GM19468 (cell line): ENCODE results near the gene FAM240B.

Experiments
- ATAC-seq: cut with Tn5 transposase; IDR thresholded peaks from one replicate; pipeline ENCODE4 v1.9.1; 2021; ENCODE audit warnings: mild to moderate bottlenecking, moderate library complexity, moderate number of reproducible peaks; ENCODE audit not compliant: unreplicated experiment; ENCODE audit errors: extremely low read depth

FAM240B gene

GRCh38 chr9:38720083-38720745 lies at the start of gene FAM240B:
FAM240B (minus strand) TSS chr9:38720133; CDS start chr9:38703999, 16,134 bp downstream.
- ATAC-seq, result no peak

GRCh38 chr9:38768351-38768761 lies 48.4 kb upstream of the FAM240B start:
- no peak for ATAC-seq

- no peak for ATAC-seq
These were observed 45.2 kb upstream of the FAM240B start for GRCh38 chr9:38765101-38765500.

GRCh38 chr9:38761999-38762398 lies 42.1 kb upstream of the FAM240B start:
- no peak for ATAC-seq

- no peak for ATAC-seq
These were observed 41.4 kb upstream of the FAM240B start for GRCh38 chr9:38761339-38761738.

GRCh38 chr9:38756702-38757101 lies 36.8 kb upstream of the FAM240B start:
- no peak for ATAC-seq

GRCh38 chr9:38747941-38748340 lies 28.0 kb upstream of the FAM240B start:
- ATAC-seq, result no peak

- no peak for ATAC-seq
These were observed 27.1 kb upstream of the FAM240B start for GRCh38 chr9:38747067-38747466.

DNA sequence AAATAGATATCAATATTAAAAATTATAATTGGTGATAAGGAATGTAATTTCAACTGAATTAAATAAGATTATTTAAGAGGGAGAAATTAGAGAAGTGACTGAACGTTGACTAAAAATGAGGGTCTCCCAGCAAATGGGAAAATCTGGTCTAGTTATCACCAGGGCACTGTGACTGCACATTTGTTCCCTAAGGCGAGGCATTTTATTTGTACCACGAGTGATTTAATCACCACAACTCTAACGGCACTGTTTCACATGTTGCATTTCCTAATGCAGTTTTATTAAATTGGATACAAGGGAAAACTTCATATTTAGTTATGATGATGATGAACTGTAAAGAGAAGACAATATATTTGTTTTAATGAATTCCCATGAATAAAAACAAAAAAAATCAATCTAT lies 26.4 kb upstream of the FAM240B start:
- no peak for ATAC-seq

GRCh38 chr9:38744484-38744883 lies 24.6 kb upstream of the FAM240B start:
- no peak for ATAC-seq

GRCh38 chr9:38737246-38737645 lies 17.3 kb upstream of the FAM240B start:
- no peak for ATAC-seq

GRCh38 chr9:38734831-38735230 lies 14.9 kb upstream of the FAM240B start:
- ATAC-seq, result no peak

DNA sequence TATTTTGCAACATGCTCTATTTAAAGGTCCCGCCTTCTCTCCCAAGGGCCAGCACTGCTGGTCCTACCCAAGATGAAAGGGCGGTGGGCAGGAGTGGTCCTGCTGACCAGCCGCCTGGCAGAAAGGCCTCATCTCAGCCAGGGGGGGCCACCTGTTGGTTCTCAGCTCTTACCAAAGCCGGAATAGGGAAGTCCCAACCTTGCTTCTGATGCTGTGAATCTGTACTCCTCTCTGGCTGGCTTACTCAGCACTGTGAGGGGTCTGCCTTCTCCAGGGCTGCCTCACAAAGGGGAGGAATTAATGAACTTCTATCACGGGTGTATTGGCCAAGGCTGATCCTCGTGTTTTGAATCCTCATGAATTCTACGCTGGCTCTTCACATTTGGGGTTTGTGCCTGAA lies 13.6 kb upstream of the FAM240B start:
- ATAC-seq, result no peak

DNA sequence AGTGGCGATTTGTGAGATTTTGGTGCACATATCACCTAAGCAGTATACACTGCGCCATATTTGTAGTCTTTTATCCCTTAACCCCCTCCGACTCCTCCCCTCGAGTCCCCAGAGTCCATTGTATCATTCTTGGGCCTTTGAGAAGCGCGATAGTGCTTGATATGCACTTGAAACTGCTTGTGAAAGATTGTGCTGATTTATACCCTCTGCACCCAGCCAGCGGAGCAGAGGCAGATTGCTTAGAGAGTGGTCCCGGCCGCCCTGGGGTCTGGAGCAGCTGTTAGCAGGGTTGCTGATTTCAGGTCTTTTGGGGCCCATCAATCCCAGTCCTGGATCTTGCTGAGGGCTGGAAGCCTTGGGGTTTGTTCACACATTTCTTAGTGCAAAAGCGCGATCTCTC lies 13.0 kb upstream of the FAM240B start:
- ATAC-seq, result no peak

DNA sequence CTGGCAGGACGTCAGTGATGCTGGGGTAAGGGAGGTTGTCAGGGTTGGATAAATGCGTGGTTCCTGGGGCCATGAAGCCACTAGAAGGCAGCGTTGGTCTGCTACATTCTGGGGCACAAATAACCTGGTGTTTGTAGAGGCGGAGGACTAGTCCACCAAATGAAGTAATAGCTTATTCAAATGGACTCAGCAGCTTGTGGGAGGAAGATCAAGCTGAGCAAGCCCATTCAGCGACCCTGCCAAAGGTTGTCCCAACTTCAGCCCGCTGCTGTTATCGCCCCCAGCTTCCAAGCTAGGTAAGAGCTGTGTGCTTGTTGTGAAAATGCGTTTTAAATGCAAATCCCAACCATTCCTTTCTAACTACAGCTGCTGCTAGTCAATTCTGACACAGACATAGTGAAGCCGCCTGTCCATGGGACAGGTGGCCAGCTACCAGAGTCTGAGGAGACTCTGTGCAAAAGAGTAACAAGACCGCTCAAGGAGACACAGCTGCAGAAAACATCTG lies 7.6 kb upstream of the FAM240B start:
- ATAC-seq, result no peak

- no peak for ATAC-seq
These were observed 4.8 kb upstream of the FAM240B start for GRCh38 chr9:38724754-38725153.

- ATAC-seq, result no peak
These were observed 1.8 kb downstream of the FAM240B start for GRCh38 chr9:38718148-38718547.

DNA sequence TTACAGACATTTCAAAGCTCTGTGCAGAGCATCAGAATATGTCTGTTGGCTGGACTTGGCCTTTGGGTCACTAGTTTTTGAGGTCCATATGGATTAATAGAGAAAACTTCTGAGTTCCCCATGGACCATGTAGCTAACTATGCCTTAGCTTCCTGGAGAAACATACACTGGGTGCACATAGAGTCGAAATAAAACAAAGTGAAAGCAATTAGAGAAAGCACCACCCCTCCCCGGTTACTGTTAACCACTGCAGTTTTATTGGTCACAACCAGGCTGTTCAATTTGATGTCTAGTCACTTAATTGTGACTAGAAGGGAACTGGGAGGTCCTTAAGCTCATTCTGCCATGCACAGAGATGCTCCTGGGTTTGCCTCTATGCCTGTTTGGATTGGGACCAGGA lies 4.2 kb downstream of the FAM240B start:
- ATAC-seq, result no peak

GRCh38 chr9:38713426-38713825 lies 6.5 kb downstream of the FAM240B start:
- ATAC-seq, result no peak

DNA sequence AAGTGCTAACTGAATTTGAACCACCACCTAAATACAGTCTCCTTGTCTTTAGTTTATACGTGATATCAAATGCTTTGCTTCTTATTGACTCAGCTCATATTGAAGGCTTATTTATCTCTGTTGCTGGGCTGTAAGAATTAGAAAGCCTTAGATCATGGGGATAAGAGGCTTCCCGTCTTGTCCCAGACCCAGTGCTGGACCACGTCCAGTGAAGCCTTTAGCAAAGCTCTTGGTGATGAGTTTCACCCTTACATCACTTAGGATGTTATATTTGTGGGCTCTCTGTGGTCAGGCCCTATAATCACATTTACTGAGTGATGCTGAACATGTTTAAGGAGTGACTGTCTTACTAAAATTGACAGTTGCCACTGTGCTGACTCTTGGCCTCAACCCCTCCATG lies 11.2 kb downstream of the FAM240B start:
- ATAC-seq, result no peak

DNA sequence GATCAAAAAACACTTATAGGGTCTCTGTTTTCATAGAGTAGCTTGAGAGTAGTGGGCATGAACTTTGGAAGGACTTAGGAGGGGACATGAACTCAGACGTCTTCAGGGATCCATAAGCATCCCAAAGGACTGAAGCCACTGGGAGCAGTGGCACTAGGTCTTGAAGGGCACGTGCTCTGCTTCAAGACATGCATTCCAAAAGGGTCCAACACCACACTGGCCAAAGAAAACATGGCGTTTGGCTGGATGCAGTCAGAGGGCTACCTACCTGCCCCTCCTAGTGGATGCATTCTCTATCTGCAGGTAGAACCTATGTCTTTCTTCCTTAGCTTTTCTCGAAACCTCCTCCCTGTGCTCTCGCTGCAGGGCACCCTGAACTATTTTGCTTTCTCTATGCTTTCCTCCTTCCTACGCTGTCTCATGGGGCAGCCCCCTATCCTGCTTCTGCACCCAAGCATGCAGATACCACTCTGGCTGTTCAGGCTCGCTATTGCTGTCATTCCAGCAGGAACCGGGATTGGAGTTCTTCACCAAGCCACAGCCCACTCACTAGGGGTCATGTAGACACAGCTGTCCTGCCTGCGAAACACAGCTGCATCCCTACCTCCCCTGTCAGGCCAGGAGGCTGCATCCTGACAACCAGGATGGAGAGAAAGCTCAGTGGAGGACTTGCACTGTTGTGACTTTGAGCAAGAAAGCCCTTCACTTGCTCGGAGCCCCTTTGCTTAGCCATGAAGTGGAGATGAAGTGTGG lies 11.9 kb downstream of the FAM240B start:
- ATAC-seq, result no peak

DNA sequence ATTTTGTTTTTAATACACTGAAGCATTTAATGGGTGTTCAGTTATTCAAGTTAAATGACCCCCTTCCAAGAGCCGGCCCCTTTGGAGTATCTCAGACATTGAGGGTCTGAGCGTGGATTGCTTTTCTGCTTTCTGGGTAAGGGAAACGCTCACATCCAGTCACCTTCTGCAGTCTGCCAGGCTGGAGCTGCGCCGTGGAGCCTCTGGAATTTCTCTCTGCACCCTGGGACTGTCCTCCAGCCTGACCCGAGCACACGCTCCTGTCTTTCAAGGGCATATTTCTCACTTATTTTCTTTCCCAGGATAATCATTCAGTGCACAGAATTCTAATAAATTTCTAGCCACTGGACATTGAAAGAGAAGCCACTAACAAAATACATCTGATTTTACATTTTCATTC lies 13.4 kb downstream of the FAM240B start:
- ATAC-seq, result no peak
